Measurements from ENCODE around the gene INHBC.
"Not testable (repeated sequence)": the region's sequence is repeated elsewhere in the genome, so short reads cannot be mapped to it uniquely, and the experiment has no call there.

The INHBC gene

DNA sequence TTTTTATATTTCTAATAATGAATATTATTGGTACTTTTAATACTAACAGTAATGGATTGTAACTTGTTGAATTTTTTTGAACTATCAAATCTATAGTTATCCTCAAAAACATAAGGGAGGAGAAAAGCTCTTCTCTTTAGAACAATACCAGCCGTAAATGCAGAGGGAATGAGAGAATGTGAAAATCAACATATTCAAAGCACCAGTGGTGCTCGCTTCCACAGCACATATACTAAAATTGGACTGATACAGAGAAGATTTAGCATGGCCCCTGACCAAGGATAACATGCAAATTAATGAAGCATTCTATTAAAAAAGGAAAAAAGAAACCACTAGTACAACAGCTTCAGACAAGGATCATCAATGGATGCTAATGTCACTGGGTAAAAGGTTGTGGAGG is 19.5 kb upstream of the INHBC start:
- POLR2A ChIA-PET = no interaction called here
- CTCF ChIA-PET = interaction anchor here (0.9 kb wide), 1 partner anchor 89 kb away, joined by 3 read pairs; no protein-coding TSS in a partner anchor

DNA sequence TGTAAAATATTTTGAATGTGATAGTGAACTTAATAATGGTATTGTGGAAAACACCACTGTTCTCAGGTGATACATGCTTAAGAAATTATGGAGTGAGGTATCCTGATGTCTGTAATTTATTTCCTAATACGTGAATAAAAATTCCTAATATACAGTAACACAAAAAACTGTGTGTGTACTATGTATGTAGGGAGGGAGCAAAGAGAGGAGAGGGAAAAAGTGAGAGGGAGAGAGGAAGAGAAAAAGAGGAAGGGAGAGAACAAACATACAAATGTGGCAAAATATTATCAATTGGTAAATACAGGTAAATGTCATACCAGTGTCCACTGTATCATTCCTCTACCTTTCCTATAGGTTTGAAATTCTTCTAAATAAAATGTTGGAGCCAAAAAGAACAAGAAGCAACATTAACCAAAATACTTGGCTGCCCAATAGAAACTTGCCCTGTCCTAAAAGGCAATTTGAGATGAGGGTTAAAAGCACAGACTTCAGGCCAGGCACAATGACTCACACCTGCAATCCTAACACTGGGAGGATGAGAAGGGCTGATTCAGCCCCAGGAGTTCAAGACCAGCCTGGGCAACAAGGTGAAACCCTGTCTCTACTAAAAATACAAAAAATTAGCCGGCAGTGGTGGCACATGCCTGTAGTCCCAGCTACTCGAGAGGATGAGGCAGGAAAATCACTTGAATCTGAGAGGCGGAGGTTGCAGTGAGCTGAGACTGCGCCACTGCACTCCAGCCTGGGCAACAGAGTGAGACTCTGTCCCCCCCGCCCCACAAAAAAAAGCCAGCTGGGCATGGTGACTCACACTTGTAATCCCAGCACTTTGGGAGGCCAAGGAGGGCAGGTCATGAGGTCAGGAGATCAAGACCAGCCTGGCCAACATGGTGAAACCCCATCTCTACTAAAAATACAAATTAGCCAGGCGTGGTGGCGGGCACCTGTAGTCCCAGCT is 18.3 kb upstream of the INHBC start:
- DNase-seq (ENCODE audit: low read depth, low spot score) = no peak
- POLR2A ChIA-PET = no interaction called here
- no peak overlapping the region for H3K4me3 ChIP-seq (ENCODE audit: low read depth, low read length)
- CTCF ChIA-PET = no interaction called here
- TF ChIP-seq, protein P1, sequence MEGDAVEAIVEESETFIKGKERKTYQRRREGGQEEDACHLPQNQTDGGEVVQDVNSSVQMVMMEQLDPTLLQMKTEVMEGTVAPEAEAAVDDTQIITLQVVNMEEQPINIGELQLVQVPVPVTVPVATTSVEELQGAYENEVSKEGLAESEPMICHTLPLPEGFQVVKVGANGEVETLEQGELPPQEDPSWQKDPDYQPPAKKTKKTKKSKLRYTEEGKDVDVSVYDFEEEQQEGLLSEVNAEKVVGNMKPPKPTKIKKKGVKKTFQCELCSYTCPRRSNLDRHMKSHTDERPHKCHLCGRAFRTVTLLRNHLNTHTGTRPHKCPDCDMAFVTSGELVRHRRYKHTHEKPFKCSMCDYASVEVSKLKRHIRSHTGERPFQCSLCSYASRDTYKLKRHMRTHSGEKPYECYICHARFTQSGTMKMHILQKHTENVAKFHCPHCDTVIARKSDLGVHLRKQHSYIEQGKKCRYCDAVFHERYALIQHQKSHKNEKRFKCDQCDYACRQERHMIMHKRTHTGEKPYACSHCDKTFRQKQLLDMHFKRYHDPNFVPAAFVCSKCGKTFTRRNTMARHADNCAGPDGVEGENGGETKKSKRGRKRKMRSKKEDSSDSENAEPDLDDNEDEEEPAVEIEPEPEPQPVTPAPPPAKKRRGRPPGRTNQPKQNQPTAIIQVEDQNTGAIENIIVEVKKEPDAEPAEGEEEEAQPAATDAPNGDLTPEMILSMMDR (IDR thresholded peaks at IDR 0.05; ENCODE audit: insufficient read depth, low read length, missing control alignments) = no peak

More for the DNA sequence above, 19.5 kb upstream of the INHBC start:
- H3K4me3 ChIP-seq (ENCODE audit: low read depth, low read length) = no peak overlapping the region
- TF ChIP-seq, protein P1 (IDR thresholded peaks at IDR 0.05; ENCODE audit: insufficient read depth, low read length, missing control alignments) = no peak
- DNase-seq (ENCODE audit: low read depth, low spot score) = no peak

GRCh38 chr12:57418255-57418654 is 16.3 kb upstream of the INHBC start:
- ChIA-PET CTCF (interaction anchor here (1.1 kb wide), 1 partner anchor 35 kb away, joined by 3 read pairs; no protein-coding TSS in a partner anchor), POLR2A (no interaction called here)
- no peak overlapping the region for H3K4me3 ChIP-seq (ENCODE audit: low read depth, low read length)
- TF ChIP-seq, protein P1 (IDR thresholded peaks at IDR 0.05; ENCODE audit: insufficient read depth, low read length, missing control alignments) = no peak
- DNase-seq (ENCODE audit: low read depth, low spot score) = no peak

- TF ChIP-seq, protein P1 (IDR thresholded peaks at IDR 0.05; ENCODE audit: insufficient read depth, low read length, missing control alignments) = no peak
- no peak overlapping the region for H3K4me3 ChIP-seq (ENCODE audit: low read depth, low read length)
- DNase-seq (ENCODE audit: low read depth, low spot score) = no peak
- CTCF ChIA-PET = interaction anchor here (1.1 kb wide), 1 partner anchor 11 kb away, joined by 5 read pairs; no protein-coding TSS in a partner anchor
- POLR2A ChIA-PET = no interaction called here
These were observed 15.1 kb upstream of the INHBC start for GRCh38 chr12:57419495-57419894.

DNA sequence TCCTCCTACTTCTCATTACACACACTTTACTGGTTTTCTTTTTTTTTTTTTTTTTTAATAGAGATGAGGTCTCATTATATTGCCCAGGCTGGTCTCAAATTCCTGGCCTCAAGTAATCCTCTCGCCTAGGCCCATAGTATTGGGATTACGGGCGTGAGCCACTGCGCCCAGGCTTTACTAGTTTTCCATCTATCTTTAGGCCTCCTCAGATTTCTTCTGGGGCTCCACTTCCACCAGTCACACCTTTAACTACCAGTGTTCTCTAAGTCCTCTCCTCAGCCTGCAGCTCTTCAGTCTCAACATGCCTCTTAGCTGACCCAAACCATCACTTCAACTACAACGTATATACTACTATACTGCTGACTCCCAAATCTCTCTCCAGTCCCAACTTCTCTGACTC is 14.1 kb upstream of the INHBC start:
- CTCF ChIA-PET = interaction anchor here (0.7 to 1.5 kb wide), 2 partner anchors 9 to 38 kb away, joined by 3 to 4 read pairs; no protein-coding TSS in a partner anchor
- no peak for DNase-seq (ENCODE audit: low read depth, low spot score)
- POLR2A ChIA-PET = no interaction called here

DNA sequence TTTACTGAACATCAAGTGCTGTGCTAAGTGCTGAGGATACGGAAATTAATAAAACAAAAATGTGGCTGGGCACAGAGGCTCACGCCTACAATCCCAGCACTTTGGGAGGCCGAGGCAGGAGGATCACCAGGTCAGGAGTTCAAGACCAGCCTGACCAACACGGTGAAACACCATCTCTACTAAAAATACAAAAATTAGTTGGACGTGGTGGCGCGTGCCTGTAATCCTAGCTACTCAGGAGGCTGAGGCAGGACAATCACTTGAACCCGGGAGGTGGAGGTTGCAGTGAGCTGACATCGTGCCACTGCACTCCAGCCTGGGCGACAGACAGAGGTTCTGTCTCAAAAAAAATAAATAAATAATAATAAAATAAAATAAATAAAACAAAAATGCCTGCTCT is 7.6 kb upstream of the INHBC start:
- H3K4me3 ChIP-seq (ENCODE audit: low read depth, low read length); DNase-seq (ENCODE audit: low read depth, low spot score); POLR2A ChIA-PET: not testable (repeated sequence)
- CTCF ChIA-PET = interaction anchor here (2.7 kb wide), 1 partner anchor 26 kb away, joined by 14 read pairs; no protein-coding TSS in a partner anchor

More for the DNA sequence above, 14.1 kb upstream of the INHBC start:
- TF ChIP-seq, protein P1 (IDR thresholded peaks at IDR 0.05; ENCODE audit: insufficient read depth, low read length, missing control alignments) = no peak
- no peak overlapping the region for H3K4me3 ChIP-seq (ENCODE audit: low read depth, low read length)
